Measurements from ENCODE around the gene MSLN.

MSLN gene

GRCh38 chr16:723695-724094, 36.8 kb upstream of the MSLN start:
- no peak for DNase-seq (ENCODE audit: low read depth)

- DNase-seq (ENCODE audit: low read depth) = no peak
Measured at GRCh38 chr16:724188-725040, 36.1 kb upstream of the MSLN start.

- no peak for DNase-seq (ENCODE audit: low read depth)
Measured at GRCh38 chr16:725041-725376, 35.5 kb upstream of the MSLN start.

- no peak for DNase-seq (ENCODE audit: low read depth)
Measured at GRCh38 chr16:725463-726187, 34.9 kb upstream of the MSLN start.

DNA sequence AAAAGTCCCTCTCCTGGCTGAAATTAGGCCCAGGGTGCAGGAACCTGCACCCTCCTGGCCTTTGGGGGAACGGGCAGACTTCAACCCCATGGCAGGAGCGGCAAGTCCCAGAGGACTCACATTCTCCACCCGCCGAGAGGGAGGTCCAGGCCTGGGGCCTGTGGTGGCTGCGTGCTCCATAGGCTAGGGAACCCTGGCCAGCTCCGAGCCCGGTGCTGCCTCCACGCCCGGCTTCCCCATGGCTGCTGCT, 34.4 kb upstream of the MSLN start:
- no peak for DNase-seq (ENCODE audit: low read depth)

- peak; percentile 46 for DNase-seq (ENCODE audit: low read depth)
Measured at GRCh38 chr16:726438-727290, 33.9 kb upstream of the MSLN start, which contains the start of the genes CCDC78 and HAGHL. Gene CCDC78, minus strand, starts transcription at chr16:726443. Its CDS starts 76 bp downstream, at chr16:726367. Gene HAGHL, plus strand, starts transcription at chr16:727106. Its CDS starts 404 bp downstream, at chr16:727510.

DNA sequence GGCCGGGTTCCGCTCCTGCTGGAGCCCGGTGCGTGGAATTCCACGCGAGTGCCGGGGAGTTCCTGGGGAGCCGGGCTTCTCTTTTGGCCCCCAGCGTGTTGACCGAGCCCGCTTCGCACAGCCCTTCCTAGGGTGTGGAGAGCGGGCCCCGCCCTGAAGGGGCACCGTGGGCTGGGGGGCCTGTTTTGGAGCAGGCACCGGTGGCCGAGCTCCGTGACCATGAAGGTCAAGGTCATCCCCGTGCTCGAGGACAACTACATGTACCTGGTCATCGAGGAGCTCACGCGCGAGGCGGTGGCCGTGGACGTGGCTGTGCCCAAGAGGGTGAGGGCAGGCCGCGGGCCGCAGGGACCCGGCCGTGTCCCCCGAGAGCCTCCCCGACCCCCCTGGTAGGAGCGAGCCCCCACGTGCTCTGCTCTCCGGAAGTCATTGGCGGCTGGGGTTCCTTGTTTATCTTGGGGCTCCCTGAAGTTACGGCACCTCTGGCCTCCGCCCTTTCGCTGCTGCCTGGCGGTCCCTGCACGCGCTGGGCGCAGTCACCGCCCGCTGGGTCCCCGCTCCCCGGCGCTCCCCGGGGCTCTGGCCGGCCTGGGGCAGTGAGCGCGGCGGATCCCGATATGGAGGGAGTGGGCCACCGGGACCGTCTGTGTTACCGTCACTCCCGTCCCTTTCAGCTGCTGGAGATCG, 33.1 kb upstream of the MSLN start:
- DNase-seq (ENCODE audit: low read depth) = no peak

GRCh38 chr16:728131-728889, 32.2 kb upstream of the MSLN start:
- no peak for DNase-seq (ENCODE audit: low read depth)

GRCh38 chr16:728890-729744, 31.4 kb upstream of the MSLN start:
- DNase-seq (ENCODE audit: low read depth) = no peak

- DNase-seq (ENCODE audit: low read depth) = no peak
Measured at GRCh38 chr16:729768-730665, 30.5 kb upstream of the MSLN start.

- no peak for DNase-seq (ENCODE audit: low read depth)
Measured at GRCh38 chr16:730666-731509, 29.6 kb upstream of the MSLN start.

GRCh38 chr16:732332-732731, 28.2 kb upstream of the MSLN start:
- no peak for DNase-seq (ENCODE audit: low read depth)

GRCh38 chr16:732936-733335, 27.6 kb upstream of the MSLN start:
- DNase-seq (ENCODE audit: low read depth) = no peak

DNA sequence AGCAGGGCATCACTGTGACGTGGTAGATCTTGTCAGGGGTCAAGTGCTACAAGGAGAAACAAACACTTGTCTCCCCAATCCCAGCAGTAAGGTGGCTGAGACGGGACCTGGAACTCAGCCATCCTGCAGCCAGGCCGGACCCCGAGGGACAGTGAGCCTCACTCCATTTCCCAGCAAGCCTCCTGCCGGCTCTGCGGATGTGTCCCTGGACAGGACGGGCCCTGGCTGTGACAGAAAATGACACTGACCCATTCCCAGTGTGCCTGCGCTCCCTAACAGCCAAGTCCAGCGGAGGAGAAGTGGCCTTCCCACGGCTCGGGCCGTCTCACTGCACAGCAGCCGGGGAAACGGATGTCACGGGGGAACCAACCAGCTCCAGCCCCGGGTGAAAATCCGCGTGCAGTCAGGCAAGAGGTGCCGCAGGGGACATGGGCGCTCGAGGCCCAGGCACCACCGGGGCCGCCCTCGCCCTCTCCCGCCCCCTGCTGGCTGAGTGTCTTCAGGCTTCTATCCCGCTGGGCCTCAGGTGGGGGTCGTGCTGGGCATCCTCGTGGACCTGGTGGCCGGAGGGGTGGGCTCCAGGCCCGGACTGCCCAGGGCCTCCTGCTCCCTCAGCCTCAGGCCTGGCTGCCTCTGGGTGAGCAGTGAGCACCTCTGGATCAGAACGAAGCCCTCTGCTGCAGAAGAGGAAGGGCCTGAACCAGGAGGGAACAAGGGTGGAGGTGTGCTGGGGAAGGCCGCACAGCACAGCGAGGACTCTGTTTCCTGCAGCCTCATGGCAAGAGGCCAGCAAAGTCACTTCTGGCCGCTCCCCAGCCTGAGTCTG, 26.9 kb upstream of the MSLN start:
- DNase-seq (ENCODE audit: low read depth) = no peak

- DNase-seq (ENCODE audit: low read depth) = no peak
Measured at GRCh38 chr16:734208-734980, 26.1 kb upstream of the MSLN start.

DNA sequence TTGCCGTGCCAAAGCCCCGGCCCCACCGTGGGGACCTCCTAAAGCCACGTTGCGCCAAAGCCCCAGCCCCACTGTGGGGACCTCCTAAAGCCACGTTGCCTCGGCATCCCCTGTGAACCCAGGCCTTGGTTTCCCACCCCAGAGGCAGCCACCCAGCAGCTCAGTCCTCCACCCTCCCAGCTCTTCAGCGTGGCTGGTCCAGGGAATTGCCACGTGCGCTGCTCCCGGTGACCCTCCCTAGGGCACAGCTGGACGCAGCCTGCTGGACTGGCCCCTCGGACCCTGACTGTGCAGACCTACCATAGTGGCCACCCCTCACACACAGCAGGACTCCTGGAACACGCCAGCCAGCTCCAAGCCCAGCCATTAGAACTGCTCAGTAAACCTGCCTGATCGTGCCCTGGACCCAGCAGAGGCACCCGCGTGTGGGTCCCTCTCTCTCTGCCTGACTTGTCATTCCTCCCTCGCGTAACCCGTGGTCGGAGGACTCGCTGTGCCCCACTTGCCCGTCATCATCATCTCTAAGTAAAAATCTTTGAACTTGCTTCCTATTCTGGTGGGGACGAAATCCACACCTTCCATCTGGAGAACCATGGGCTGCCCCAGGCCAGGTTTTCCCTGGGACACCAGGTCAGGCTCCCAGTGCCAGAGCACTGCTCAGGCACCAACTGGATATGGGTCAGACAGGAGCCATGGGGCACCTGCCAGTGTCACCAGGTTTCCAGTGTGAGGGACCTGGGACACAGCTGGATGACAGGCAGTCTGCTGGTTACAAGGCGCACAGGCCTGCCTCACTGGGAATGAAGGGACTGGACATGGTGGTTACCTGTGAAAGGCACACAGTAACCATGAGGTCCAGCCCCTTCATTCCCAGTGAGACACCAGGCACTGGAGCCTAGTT, 25.3 kb upstream of the MSLN start:
- no peak for DNase-seq (ENCODE audit: low read depth)
